ENCODE measurements around the gene VGLL4.
"Not testable (repeated sequence)": the region's sequence is repeated elsewhere in the genome, so short reads cannot be mapped to it uniquely, and the experiment has no call there.

Gene VGLL4

GRCh38 chr3:11604139-11604892 lies 39.4 kb downstream of the VGLL4 start:
- DNase-seq: no peak

- no peak for DNase-seq
These were observed 40.1 kb downstream of the VGLL4 start for GRCh38 chr3:11603628-11604027.

GRCh38 chr3:11602886-11603527 lies 40.7 kb downstream of the VGLL4 start:
- DNase-seq: no peak

- no peak for DNase-seq
These were observed 41.4 kb downstream of the VGLL4 start for GRCh38 chr3:11602239-11602840.

GRCh38 chr3:11601446-11602238 lies 42.1 kb downstream of the VGLL4 start:
- DNase-seq: no peak

- DNase-seq: no peak
These were observed 43.0 kb downstream of the VGLL4 start for GRCh38 chr3:11600501-11601282.

- no peak for DNase-seq
These were observed 47.3 kb downstream of the VGLL4 start for GRCh38 chr3:11596387-11596786.

GRCh38 chr3:11595024-11595423 lies 48.7 kb downstream of the VGLL4 start:
- not testable (repeated sequence) for DNase-seq

GRCh38 chr3:11593318-11594034 lies 50.2 kb downstream of the VGLL4 start:
- no peak for DNase-seq

- DNase-seq: no peak
These were observed 51.0 kb downstream of the VGLL4 start for GRCh38 chr3:11592445-11593298.

- no peak for DNase-seq
These were observed 52.1 kb downstream of the VGLL4 start for GRCh38 chr3:11591391-11592282.

GRCh38 chr3:11591002-11591355 lies 52.7 kb downstream of the VGLL4 start:
- no peak for DNase-seq

- no peak for DNase-seq
These were observed 54.0 kb downstream of the VGLL4 start for GRCh38 chr3:11589706-11590105.

- DNase-seq: no peak
These were observed 55.0 kb downstream of the VGLL4 start for GRCh38 chr3:11588755-11589154.

- no peak for DNase-seq
These were observed 55.4 kb downstream of the VGLL4 start for GRCh38 chr3:11588338-11588737.

- no peak for DNase-seq
These were observed 55.9 kb downstream of the VGLL4 start for GRCh38 chr3:11587766-11588165.

GRCh38 chr3:11584570-11584969 lies 59.1 kb downstream of the VGLL4 start:
- no peak for DNase-seq

- DNase-seq: no peak
These were observed 60.1 kb downstream of the VGLL4 start for GRCh38 chr3:11583638-11584046.

GRCh38 chr3:11583235-11583634 lies 60.5 kb downstream of the VGLL4 start:
- no peak for DNase-seq

All from stimulated activated naive CD4-positive, alpha-beta T cell (primary cell).